HepG2 (cell line): Measurements from ENCODE around the gene RAE1. TPM values are rescaled to one million over a fixed set of nuclear protein-coding genes. Genes with fewer than 3 reads are reported as not detected.

Experiments
- ATAC-seq: fragments of 200-7000 bp; cut with Tn5 transposase; 3 replicates; pipeline ENCODE4 v1.9.1; 2020; ENCODE audit warnings: mild to moderate bottlenecking, moderate library complexity
- BruUV-seq: library from RNA; stranded (reverse); fragments of 400-500 nt; replicated peaks from 2 replicates; lab custom pipeline; 2021; lab: Mats Ljungman, UMichigan
- CTCF ChIA-PET: fragments of 300-600 bp; formaldehyde crosslinking; extraction: SDS; loops from one replicate; lab custom pipeline; 2021; ENCODE audit warnings: low total read pairs, inconsistent platforms, low intra/inter-chr PET ratio; lab: Yijun Ruan, JAX
- POLR2A ChIA-PET: fragments of 350-600 bp; sonication (Branson Sonifier 250); formaldehyde crosslinking; loops from one replicate; lab custom pipeline; 2020; ENCODE audit warnings: antibody characterized with exemption, inconsistent platforms; lab: Yijun Ruan, JAX
- DNase-seq: peaks from one replicate; pipeline ENCODE4 v3.0.0-alpha.2; 2015; ENCODE audit warnings: low spot score
- FAIRE-seq: peaks from 3 replicates; lab custom pipeline; 2011; peaks lifted over from hg19 to GRCh38; lab: Jason Lieb, UNC
- H2AFZ ChIP-seq: one replicate; pipeline ENCODE4 v1.6.1; 2011; ENCODE audit warnings: low read length, inconsistent platforms
- H3K27ac ChIP-seq: fragments of 300-600 bp; 3 replicates; pipeline ENCODE4 v1.8.0; 2011; ENCODE audit warnings: mixed run types, mild to moderate bottlenecking, mixed read lengths, low read length, inconsistent platforms; ENCODE audit not compliant: insufficient read depth; ENCODE audit errors: extremely low read length
- H3K27me3 ChIP-seq, 2 experiments: fragments of 200-600 bp in 1 of 2; 2 replicates in 1 of 2; 3 replicates in 1 of 2; pipeline versions ENCODE4 v1.6.0 to v1.8.0; 2011; ENCODE audit warnings: low read length in 2 of 2, mild to moderate bottlenecking in 2 of 2, moderate library complexity in 2 of 2, inconsistent platforms in 1 of 2; ENCODE audit not compliant: insufficient read depth in 2 of 2, control insufficient read depth in 1 of 2
- H3K36me3 ChIP-seq, 2 experiments: fragments of 200-600 bp in 1 of 2; replicated peaks in 1 of 2; 2 replicates in 1 of 2; 3 replicates in 1 of 2; pipeline versions ENCODE4 v1.5.1 to v1.8.0; 2011; ENCODE audit warnings: low read length in 2 of 2, inconsistent platforms in 1 of 2; ENCODE audit not compliant: insufficient read depth in 2 of 2, control insufficient read depth in 1 of 2
- H3K4me1 ChIP-seq: 2 replicates; pipeline ENCODE4 v1.5.1; 2012; ENCODE audit warnings: low read length, inconsistent platforms; ENCODE audit not compliant: insufficient read depth
- H3K4me2 ChIP-seq: 2 replicates; pipeline ENCODE4 v1.6.0; 2011; ENCODE audit warnings: low read depth, low read length, inconsistent platforms
- H3K4me3 ChIP-seq, 3 experiments: fragments of 200-600 bp in 1 of 3; sonication (generic), shearing (Covaris generic) in 1 of 3; replicated peaks in 1 of 3; 2 replicates each; pipeline ENCODE4 v1.5.1; 2011 to 2016; ENCODE audit warnings: low read length in 3 of 3, inconsistent platforms in 2 of 3, low read depth in 2 of 3, mild to moderate bottlenecking in 2 of 3, control low read depth in 1 of 3, mixed read lengths in 1 of 3; ENCODE audit not compliant: insufficient read depth in 1 of 3
- H3K79me2 ChIP-seq: one replicate; pipeline ENCODE4 v1.6.1; 2011; ENCODE audit warnings: low read length, inconsistent platforms; ENCODE audit not compliant: insufficient read depth
- H3K9ac ChIP-seq: 2 replicates; pipeline ENCODE4 v1.6.0; 2011; ENCODE audit warnings: mild to moderate bottlenecking, low read depth, low read length, inconsistent platforms; ENCODE audit not compliant: insufficient read depth
- H3K9me3 ChIP-seq: 2 replicates; pipeline ENCODE4 v1.5.1; 2012; ENCODE audit warnings: mild to moderate bottlenecking, low read length
- H4K20me1 ChIP-seq: 2 replicates; pipeline ENCODE4 v1.6.0; 2011; ENCODE audit warnings: inconsistent platforms, mild to moderate bottlenecking, low read length, moderate library complexity; ENCODE audit not compliant: insufficient read depth
- KDM5B ChIP-seq: sonication (generic); formaldehyde crosslinking; IDR thresholded peaks from 2 replicates; pipeline ENCODE4 v1.4.0; 2020; ENCODE audit warnings: missing genetic modification reagents, mild to moderate bottlenecking, borderline replicate concordance
- PRPF4 ChIP-seq: fragments of 200-400 bp; formaldehyde crosslinking; IDR thresholded peaks from 2 replicates; pipeline ENCODE4 v1.6.1; 2016; ENCODE audit warnings: low read length, low read depth; ENCODE audit not compliant: poor library complexity, severe bottlenecking
- STAG1 ChIP-seq: sonication (generic); formaldehyde crosslinking; IDR thresholded peaks from 2 replicates; pipeline ENCODE4 v1.4.0; 2020; ENCODE audit warnings: missing genetic modification reagents
- TOE1 ChIP-seq: sonication (generic); formaldehyde crosslinking; IDR thresholded peaks from 2 replicates; pipeline ENCODE4 v1.4.0; 2020; ENCODE audit warnings: mild to moderate bottlenecking, missing genetic modification reagents
- ZNF687 ChIP-seq: sonication (generic); formaldehyde crosslinking; IDR thresholded peaks from 2 replicates; pipeline ENCODE4 v1.5.1; 2020; ENCODE audit warnings: mild to moderate bottlenecking, missing genetic modification reagents, moderate library complexity
- ZNF768 ChIP-seq: sonication (generic); formaldehyde crosslinking; IDR thresholded peaks from 2 replicates; pipeline ENCODE4 v1.4.0; 2020; ENCODE audit warnings: missing genetic modification reagents
- WGBS: methylation state at CpG from one replicate; pipeline ENCODE4 v1.1.6; 2017; ENCODE audit warnings: low lambda C conversion rate; 5-methylcytosine and 5-hydroxymethylcytosine counted together
- in situ Hi-C: cut with HindIII; loops from 2 replicates; pipeline ENCODE4 v1.10.0; 2017; ENCODE audit warnings: low pct_unique_long_range_greater_than_20kb; ENCODE audit not compliant: extremely low pct_ligation_motif_present
- intact Hi-C: fragments of 100-400 bp; cut with micrococcal nuclease; formaldehyde crosslinking; loops from one replicate; pipeline ENCODE4 v1.10.0; 2022; ENCODE audit not compliant: unreplicated experiment
- polyA plus RNA-seq, 8 experiments: library from polyadenylated mRNA; depleted of rRNA in 3 of 8; stranded (reverse) in 7 of 8; unstranded in 1 of 8; fragments of >200 nt; fragmentation: Illumina TruSeq in 4 of 8; extraction: Trizol in 4 of 8; gene quantifications; 2 replicates each; pipeline versions ENCODE4 v1.2.1 to v1.2.3, GENCODE V29; 2011 to 2016; ENCODE audit warnings: low read depth in 4 of 8, missing spikeins in 1 of 8, mixed read lengths in 1 of 8; ENCODE audit not compliant: insufficient read depth in 1 of 8
- total RNA-seq, 5 experiments: library from RNA; depleted of rRNA; stranded (reverse); fragments of >200 nt; fragmentation: Illumina TruSeq; extraction: Trizol; gene quantifications; 2 replicates each; pipeline ENCODE4 v1.2.3, GENCODE V29; 2016; ENCODE audit warnings: low read depth in 1 of 5
- TF ChIP-seq, protein P1 (sequence below): sonication (generic); formaldehyde crosslinking; IDR thresholded peaks from 2 replicates; pipeline ENCODE4 v1.5.0; 2020; ENCODE audit warnings: mild to moderate bottlenecking, missing genetic modification reagents, moderate library complexity

Gene RAE1
- total and polyA plus RNA-seq, 2 of the 13 experiments (the other 11 are each of a cell fraction or from before 2014, with no cell fraction given), result 36.1 to 72.9 TPM

DNA sequence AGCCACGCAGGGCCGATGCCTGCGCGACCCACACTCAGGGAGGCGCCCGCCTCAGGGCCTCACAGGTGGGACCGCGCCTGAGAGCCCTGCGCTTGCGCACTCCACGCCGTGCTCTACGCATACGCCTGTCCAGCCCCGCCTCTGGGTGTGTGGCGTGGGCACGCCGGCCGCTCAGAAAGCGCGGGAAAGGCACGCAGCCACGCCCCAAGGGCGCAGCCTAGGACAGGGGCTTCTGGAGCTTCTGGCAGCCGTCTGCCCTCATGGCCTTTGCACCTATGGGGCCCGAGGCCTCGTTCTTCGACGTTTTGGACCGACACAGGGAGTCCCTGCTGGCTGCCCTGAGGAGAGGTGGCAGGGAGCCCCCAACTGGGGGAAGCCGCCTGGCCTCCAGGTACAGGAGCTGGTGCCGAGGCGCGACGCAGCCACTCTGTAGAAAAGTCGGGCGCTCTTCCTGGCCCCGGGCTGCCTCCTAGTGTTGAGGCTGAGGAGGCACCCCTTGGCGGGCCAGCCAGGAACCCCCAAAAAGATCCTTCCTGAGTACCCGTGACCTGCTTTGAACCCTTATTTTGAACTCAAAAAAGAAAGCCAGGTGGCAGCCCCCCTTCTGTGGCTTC is 21.3 kb upstream of the RAE1 start, which contains the start of gene SPO11:
Gene SPO11, plus strand, starts transcription at position 196 of the 614 bp plus-strand sequence. Its CDS starts 65 bp downstream, at position 261.
- no peak within 1 kb of the TSS for H2AFZ ChIP-seq

More for the DNA sequence above, 21.3 kb upstream of the RAE1 start, which contains the start of gene SPO11:
- Histone ChIP-seq H3K79me2 (no peaks in the 10 kb centered on the region), H3K9me3 (no peaks in the 10 kb centered on the region), H3K4me3 (no peak within 1 kb of the TSS), H3K9ac (no peak within 1 kb of the TSS), H3K4me1 (peaks cover 10% of the 10 kb centered on the region), H4K20me1 (no peaks in the 10 kb centered on the region), H3K27me3 (peaks cover 4 to 23% of the 10 kb centered on the region in 2 experiments), H3K4me2 (no peak within 1 kb of the TSS), H3K27ac (no peak within 1 kb of the TSS), H3K36me3 (no peaks in the 10 kb centered on the region)
- 72% methylated on average over 32 of the region's 40 CpGs for WGBS
- intact Hi-C loops, result no loop called here
- TF ChIP-seq ZNF768 (CRISPR knock-in tag), result peak; percentile 12; the same call in 1 of the 2 replicates
- 0 out of 2 replicates have a peak, but pooled peaks have one; percentile 23 for TF ChIP-seq KDM5B (CRISPR knock-in tag)
- TF ChIP-seq, protein P1, sequence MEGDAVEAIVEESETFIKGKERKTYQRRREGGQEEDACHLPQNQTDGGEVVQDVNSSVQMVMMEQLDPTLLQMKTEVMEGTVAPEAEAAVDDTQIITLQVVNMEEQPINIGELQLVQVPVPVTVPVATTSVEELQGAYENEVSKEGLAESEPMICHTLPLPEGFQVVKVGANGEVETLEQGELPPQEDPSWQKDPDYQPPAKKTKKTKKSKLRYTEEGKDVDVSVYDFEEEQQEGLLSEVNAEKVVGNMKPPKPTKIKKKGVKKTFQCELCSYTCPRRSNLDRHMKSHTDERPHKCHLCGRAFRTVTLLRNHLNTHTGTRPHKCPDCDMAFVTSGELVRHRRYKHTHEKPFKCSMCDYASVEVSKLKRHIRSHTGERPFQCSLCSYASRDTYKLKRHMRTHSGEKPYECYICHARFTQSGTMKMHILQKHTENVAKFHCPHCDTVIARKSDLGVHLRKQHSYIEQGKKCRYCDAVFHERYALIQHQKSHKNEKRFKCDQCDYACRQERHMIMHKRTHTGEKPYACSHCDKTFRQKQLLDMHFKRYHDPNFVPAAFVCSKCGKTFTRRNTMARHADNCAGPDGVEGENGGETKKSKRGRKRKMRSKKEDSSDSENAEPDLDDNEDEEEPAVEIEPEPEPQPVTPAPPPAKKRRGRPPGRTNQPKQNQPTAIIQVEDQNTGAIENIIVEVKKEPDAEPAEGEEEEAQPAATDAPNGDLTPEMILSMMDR, result peak; percentile 40
- no peak for TF ChIP-seq TOE1 (CRISPR knock-in tag)
- no peak for TF ChIP-seq PRPF4
- TF ChIP-seq ZNF687 (CRISPR knock-in tag), result 0 out of 2 replicates have a peak, but pooled peaks have one; percentile 20
- peak; percentile 45 for TF ChIP-seq STAG1 (CRISPR knock-in tag)
- CTCF ChIA-PET, result interaction anchor here (1.0 kb wide), 1 partner anchor 239 kb away, joined by 3 read pairs; no protein-coding TSS in a partner anchor
- FAIRE-seq (no peak), ATAC-seq (peak; percentile 41), DNase-seq (no peak)
- BruUV-seq, result no TSS peak
- POLR2A ChIA-PET, result no interaction called here
- in situ Hi-C loops, result no loop called here
